CD4-positive, alpha-beta T cell (primary cell): Measurements from ENCODE around the gene MASP2. TPM values are rescaled to one million over a fixed set of nuclear protein-coding genes. Genes with fewer than 3 reads are reported as not detected.
"Not testable (repeated sequence)": the region's sequence is repeated elsewhere in the genome, so short reads cannot be mapped to it uniquely, and the experiment has no call there.

Source experiments
- ATAC-seq: fragments of 200-7000 bp; cut with Tn5 transposase; one replicate; pipeline ENCODE4 v1.10.0; 2022; ENCODE audit warnings: mild to moderate bottlenecking; ENCODE audit not compliant: poor library complexity
- CTCF ChIA-PET: fragments of 350-600 bp; sonication (Branson Sonifier 250); formaldehyde crosslinking; loops from one replicate; lab custom pipeline; 2021; ENCODE audit warnings: antibody characterized with exemption, inconsistent platforms; lab: Charles Lee
- POLR2A ChIA-PET: fragments of 350-600 bp; sonication (Branson Sonifier 250); formaldehyde crosslinking; loops from one replicate; lab custom pipeline; 2021; ENCODE audit warnings: antibody characterized with exemption, inconsistent platforms; lab: Charles Lee
- DNase-seq, 14 experiments: peaks; one replicate each; pipeline ENCODE4 v3.0.0-alpha.2; 2013 to 2020; ENCODE audit warnings: mixed read lengths in 2 of 14
- H3K27ac ChIP-seq, 2 donors: one replicate each; pipeline versions ENCODE4 v1.5.1 to v1.7.0; 2013; ENCODE audit warnings: low read length in 2 of 2, low read depth in 1 of 2, mild to moderate bottlenecking in 1 of 2
- H3K27me3 ChIP-seq, 2 experiments: 1 replicate in 1 of 2; 2 replicates in 1 of 2; pipeline versions ENCODE4 v1.6.1 to v1.7.0; 2013; ENCODE audit warnings: low read length in 2 of 2, control low read depth in 1 of 2, mild to moderate bottlenecking in 1 of 2, moderate library complexity in 1 of 2; ENCODE audit not compliant: insufficient read depth in 2 of 2, control insufficient read depth in 1 of 2
- H3K36me3 ChIP-seq: one replicate; pipeline ENCODE4 v1.6.1; 2013; ENCODE audit warnings: low read length, control low read depth; ENCODE audit not compliant: insufficient read depth
- H3K4me1 ChIP-seq: one replicate; pipeline ENCODE4 v1.6.1; 2013; ENCODE audit warnings: low read length, control low read depth; ENCODE audit not compliant: insufficient read depth
- H3K4me3 ChIP-seq: one replicate; pipeline ENCODE4 v1.5.1; 2013; ENCODE audit warnings: mild to moderate bottlenecking, low read length, moderate library complexity
- H3K9me3 ChIP-seq, 2 experiments: 1 replicate in 1 of 2; 2 replicates in 1 of 2; pipeline versions ENCODE4 v1.6.1 to v1.7.0; 2013; ENCODE audit warnings: low read length in 2 of 2, mild to moderate bottlenecking in 2 of 2, control low read depth in 1 of 2, moderate library complexity in 1 of 2; ENCODE audit not compliant: control insufficient read depth in 1 of 2, insufficient read depth in 1 of 2
- H3K27ac Mint-ChIP-seq: one replicate; pipeline ENCODE4 v1.8.0; 2020; ENCODE audit warnings: mixed read lengths
- H3K27me3 Mint-ChIP-seq: one replicate; pipeline ENCODE4 v1.8.0; 2021; ENCODE audit warnings: mixed read lengths
- H3K36me3 Mint-ChIP-seq: one replicate; pipeline ENCODE4 v1.8.0; 2021; ENCODE audit warnings: low read depth, mixed read lengths
- H3K4me1 Mint-ChIP-seq: one replicate; pipeline ENCODE4 v1.8.0; 2021; ENCODE audit warnings: low read depth, mixed read lengths
- H3K4me3 Mint-ChIP-seq: one replicate; pipeline ENCODE4 v1.8.0; 2020; ENCODE audit warnings: mild to moderate bottlenecking, mixed read lengths
- H3K9me3 Mint-ChIP-seq: one replicate; pipeline ENCODE4 v1.8.0; 2020; ENCODE audit warnings: mixed read lengths
- intact Hi-C, 2 experiments: fragments of 100-400 bp; cut with DNase I in 1 of 2; cut with micrococcal nuclease in 1 of 2; formaldehyde crosslinking; loops; one replicate each; pipeline versions ENCODE4 v1.15.1 to v1.9.0; 2023 to 2025; cut with DNase I, micrococcal nuclease
- total RNA-seq, 174 experiments: library from RNA in 2 of 174; stranded (reverse) in 2 of 174; gene quantifications; one replicate each; pipeline ENCODE4 v1.2.3 and lab custom pipeline; 2021 to 2026
- TF ChIP-seq, protein P1 (sequence below): fragments of 200-600 bp; IDR thresholded peaks from one replicate; pipeline ENCODE4 v1.8.0; 2022; ENCODE audit warnings: antibody characterized with exemption, mild to moderate bottlenecking

Gene MASP2
- total RNA-seq, 2 experiments from 2014 or later = 0.27 to 0.53 TPM

DNA sequence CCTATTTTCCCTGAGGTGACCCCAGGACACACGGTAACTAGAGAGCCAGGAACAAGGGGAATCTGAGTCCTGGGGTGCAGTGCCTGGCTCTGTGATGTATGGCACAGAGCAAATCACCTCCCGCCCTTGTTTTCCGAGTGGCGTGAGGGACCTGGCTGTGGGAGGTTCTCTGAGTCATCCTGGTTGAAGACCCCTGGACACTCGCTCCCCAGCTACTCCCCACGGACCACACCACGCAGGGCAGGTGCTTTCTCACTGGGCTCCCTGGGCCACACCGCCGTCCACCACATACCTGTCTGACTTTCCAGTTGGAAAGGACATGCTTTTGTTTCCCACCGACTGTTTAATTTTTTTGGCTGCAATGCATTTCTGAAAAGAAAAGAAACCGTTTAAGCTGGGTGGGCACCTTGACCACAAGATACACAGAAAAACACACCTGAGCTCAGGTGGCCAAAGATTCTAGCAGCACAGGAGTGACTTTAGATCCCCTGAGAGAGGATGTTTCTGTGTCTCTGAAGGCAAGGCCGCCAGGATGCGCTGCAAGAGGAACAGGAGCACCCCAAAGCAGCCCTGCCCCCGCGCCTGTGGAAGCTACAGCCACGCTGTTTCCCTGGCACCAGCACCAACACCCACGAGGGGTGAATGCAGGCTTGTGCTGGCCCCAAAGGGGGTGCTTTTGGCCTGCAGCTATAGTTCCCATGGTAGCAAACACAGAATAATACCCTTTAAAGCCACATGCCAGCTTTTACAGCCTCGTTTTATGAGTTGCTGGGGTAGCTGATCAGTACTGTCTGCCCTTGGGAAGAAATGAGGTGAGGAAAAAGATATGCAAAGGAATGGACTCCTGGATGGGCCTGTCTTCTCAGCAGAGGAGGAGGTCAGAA is 20.9 kb upstream of the MASP2 start:
- H3K4me3 ChIP-seq = no peak overlapping the region
- ChIA-PET CTCF (no interaction called here), POLR2A (no interaction called here)
- Mint-ChIP-seq H3K4me1 (peaks cover 5% of the 10 kb centered on the region), H3K27me3 (no peaks in the 10 kb centered on the region), H3K9me3 (no peaks in the 10 kb centered on the region), H3K27ac (no peak overlapping the region), H3K36me3 (peaks cover 90% of the 10 kb centered on the region), H3K4me3 (no peak overlapping the region)
- no peaks in the 10 kb centered on the region for H3K9me3 ChIP-seq
- H3K36me3 ChIP-seq = peaks cover 75% of the 10 kb centered on the region
- TF ChIP-seq, protein P1, sequence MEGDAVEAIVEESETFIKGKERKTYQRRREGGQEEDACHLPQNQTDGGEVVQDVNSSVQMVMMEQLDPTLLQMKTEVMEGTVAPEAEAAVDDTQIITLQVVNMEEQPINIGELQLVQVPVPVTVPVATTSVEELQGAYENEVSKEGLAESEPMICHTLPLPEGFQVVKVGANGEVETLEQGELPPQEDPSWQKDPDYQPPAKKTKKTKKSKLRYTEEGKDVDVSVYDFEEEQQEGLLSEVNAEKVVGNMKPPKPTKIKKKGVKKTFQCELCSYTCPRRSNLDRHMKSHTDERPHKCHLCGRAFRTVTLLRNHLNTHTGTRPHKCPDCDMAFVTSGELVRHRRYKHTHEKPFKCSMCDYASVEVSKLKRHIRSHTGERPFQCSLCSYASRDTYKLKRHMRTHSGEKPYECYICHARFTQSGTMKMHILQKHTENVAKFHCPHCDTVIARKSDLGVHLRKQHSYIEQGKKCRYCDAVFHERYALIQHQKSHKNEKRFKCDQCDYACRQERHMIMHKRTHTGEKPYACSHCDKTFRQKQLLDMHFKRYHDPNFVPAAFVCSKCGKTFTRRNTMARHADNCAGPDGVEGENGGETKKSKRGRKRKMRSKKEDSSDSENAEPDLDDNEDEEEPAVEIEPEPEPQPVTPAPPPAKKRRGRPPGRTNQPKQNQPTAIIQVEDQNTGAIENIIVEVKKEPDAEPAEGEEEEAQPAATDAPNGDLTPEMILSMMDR = no peak
- no peaks in the 10 kb centered on the region for H3K4me1 ChIP-seq
- ATAC-seq = no peak
- DNase-seq = no peak
- no peaks in the 10 kb centered on the region for H3K27me3 ChIP-seq
- intact Hi-C loops = no loop called here
- no peak overlapping the region for H3K27ac ChIP-seq

DNA sequence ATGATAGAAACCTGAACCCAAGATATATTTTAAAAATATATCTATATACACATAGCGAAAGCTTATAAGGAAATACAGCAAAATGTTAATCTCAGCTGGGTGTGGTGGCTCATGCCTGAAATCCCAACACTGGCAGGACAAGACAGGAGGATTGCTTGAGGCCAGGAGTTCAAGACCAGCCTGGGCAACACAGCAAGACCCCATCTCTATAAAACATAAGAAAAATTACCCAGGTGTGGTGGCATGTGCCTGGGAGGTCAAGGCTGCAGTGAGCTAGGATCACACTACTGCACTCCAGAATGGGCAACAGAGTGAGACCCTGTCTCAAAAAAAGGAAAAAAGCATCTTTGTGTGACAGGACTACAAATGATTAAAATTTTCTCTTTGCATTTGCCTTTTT is 18.8 kb upstream of the MASP2 start:
- TF ChIP-seq, protein P1 = no peak
- Mint-ChIP-seq H3K27ac (no peak overlapping the region), H3K36me3 (peaks cover 78% of the 10 kb centered on the region), H3K9me3 (no peaks in the 10 kb centered on the region), H3K4me1 (peaks cover 24% of the 10 kb centered on the region), H3K27me3 (no peaks in the 10 kb centered on the region), H3K4me3 (no peak overlapping the region)
- peaks cover 13% of the 10 kb centered on the region for H3K4me1 ChIP-seq
- no peak for ATAC-seq
- peaks cover 55% of the 10 kb centered on the region for H3K36me3 ChIP-seq
- DNase-seq = no peak
- H3K27me3 ChIP-seq = no peaks in the 10 kb centered on the region
- H3K4me3 ChIP-seq = no peak overlapping the region
- no peak overlapping the region for H3K27ac ChIP-seq
- no peaks in the 10 kb centered on the region for H3K9me3 ChIP-seq
- POLR2A ChIA-PET = no interaction called here
- CTCF ChIA-PET = interaction anchor here (1.7 kb wide), 1 partner anchor 28 kb away, joined by 5 read pairs; no protein-coding TSS in a partner anchor
- intact Hi-C loops = no loop called here

- Histone ChIP-seq H3K27me3 (no peaks in the 10 kb centered on the region), H3K27ac (no peak overlapping the region), H3K4me3 (no peak overlapping the region), H3K4me1 (peaks cover 17% of the 10 kb centered on the region), H3K9me3 (no peaks in the 10 kb centered on the region), H3K36me3 (peaks cover 48% of the 10 kb centered on the region)
- intact Hi-C loops = no loop called here
- CTCF ChIA-PET = interaction anchor here (1.7 kb wide), 1 partner anchor 27 kb away, joined by 5 read pairs; no protein-coding TSS in a partner anchor
- no peak for ATAC-seq
- H3K9me3 Mint-ChIP-seq = no peaks in the 10 kb centered on the region
- no peaks in the 10 kb centered on the region for H3K27me3 Mint-ChIP-seq
- DNase-seq = no peak
- TF ChIP-seq, protein P1 = no peak
- H3K36me3 Mint-ChIP-seq = peaks cover 75% of the 10 kb centered on the region
- peaks cover 30% of the 10 kb centered on the region for H3K4me1 Mint-ChIP-seq
- POLR2A ChIA-PET = no interaction called here
- H3K27ac Mint-ChIP-seq = no peak overlapping the region
- H3K4me3 Mint-ChIP-seq = peak overlapping the region; percentile 4
Measured at GRCh38 chr1:11064942-11065341, 17.9 kb upstream of the MASP2 start.

DNA sequence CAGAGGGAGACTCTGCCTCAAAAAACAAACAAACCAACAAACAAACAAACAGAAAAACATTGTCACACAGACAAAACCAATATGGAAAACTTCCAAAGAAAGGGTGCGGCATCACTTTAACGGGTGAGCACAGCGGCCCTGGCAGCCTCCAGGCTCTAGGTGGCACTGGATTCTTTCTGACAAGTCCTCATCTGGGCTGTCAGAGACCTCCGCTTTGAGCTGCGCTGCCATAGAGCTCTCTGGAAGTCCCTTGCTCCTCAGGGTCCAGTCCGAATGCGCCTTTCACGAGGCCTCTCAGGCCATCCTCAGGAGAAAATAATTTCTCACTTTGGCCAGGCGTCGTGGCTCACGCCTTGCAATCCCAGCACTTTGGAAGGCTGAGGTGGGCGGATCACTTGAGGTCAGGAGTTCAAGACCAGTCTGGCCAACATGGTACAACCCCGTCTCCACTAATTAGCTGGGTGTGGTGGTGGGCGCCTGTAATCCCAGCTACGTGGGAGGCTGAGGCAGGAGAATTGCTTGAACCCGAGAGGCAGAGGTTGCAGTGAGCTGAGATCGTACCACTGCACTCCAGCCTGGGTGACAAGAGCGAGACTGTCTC is 17.0 kb upstream of the MASP2 start:
- peaks cover 69% of the 10 kb centered on the region for H3K36me3 Mint-ChIP-seq

More for the DNA sequence above, 17.0 kb upstream of the MASP2 start:
- DNase-seq, H3K4me3 Mint-ChIP-seq, H3K9me3 Mint-ChIP-seq, H3K27ac ChIP-seq, H3K27me3 ChIP-seq, H3K9me3 ChIP-seq, H3K27me3 Mint-ChIP-seq, intact Hi-C loops, H3K4me3 ChIP-seq, ATAC-seq, H3K27ac Mint-ChIP-seq: not testable (repeated sequence)
- H3K4me1 Mint-ChIP-seq = peaks cover 33% of the 10 kb centered on the region
- peaks cover 39% of the 10 kb centered on the region for H3K36me3 ChIP-seq
- CTCF ChIA-PET = interaction anchor here (0.6 kb wide), 1 partner anchor 31 kb away, joined by 5 read pairs; no protein-coding TSS in a partner anchor
- peaks cover 22% of the 10 kb centered on the region for H3K4me1 ChIP-seq
- POLR2A ChIA-PET = interaction anchor here (1.2 kb wide), 1 partner anchor 36 kb away, joined by 3 read pairs; the partner anchor contains the start of gene EXOSC10
